AG04449 (cell line): ENCODE results near the gene JCAD.
"Not testable (repeated sequence)": the region's sequence is repeated elsewhere in the genome, so short reads cannot be mapped to it uniquely, and the experiment has no call there.

Experiments used
- CTCF ChIA-PET: fragments of 350-600 bp; formaldehyde crosslinking; extraction: SDS; loops from one replicate; lab custom pipeline; 2021; ENCODE audit warnings: antibody characterized with exemption; lab: Yijun Ruan, JAX
- POLR2A ChIA-PET: fragments of 400-600, 350-600 bp; formaldehyde crosslinking; extraction: SDS; loops from one replicate; lab custom pipeline; 2020; ENCODE audit warnings: antibody characterized with exemption, inconsistent platforms; lab: Yijun Ruan, JAX
- DNase-seq: peaks from one replicate; pipeline ENCODE4 v3.0.0-alpha.2; 2010; ENCODE audit warnings: low read depth, low spot score
- H3K4me3 ChIP-seq: 2 replicates; pipeline ENCODE4 v1.5.1; 2011; ENCODE audit warnings: low read depth, mild to moderate bottlenecking, control low read depth, low read length
- TF ChIP-seq, protein P1 (sequence below): IDR thresholded peaks from one replicate; pipeline ENCODE4 v1.5.1; 2011; ENCODE audit warnings: mild to moderate bottlenecking, moderate library complexity, low read length, control low read depth, inconsistent platforms; ENCODE audit not compliant: insufficient read depth; ENCODE audit errors: missing control alignments

JCAD gene

DNA sequence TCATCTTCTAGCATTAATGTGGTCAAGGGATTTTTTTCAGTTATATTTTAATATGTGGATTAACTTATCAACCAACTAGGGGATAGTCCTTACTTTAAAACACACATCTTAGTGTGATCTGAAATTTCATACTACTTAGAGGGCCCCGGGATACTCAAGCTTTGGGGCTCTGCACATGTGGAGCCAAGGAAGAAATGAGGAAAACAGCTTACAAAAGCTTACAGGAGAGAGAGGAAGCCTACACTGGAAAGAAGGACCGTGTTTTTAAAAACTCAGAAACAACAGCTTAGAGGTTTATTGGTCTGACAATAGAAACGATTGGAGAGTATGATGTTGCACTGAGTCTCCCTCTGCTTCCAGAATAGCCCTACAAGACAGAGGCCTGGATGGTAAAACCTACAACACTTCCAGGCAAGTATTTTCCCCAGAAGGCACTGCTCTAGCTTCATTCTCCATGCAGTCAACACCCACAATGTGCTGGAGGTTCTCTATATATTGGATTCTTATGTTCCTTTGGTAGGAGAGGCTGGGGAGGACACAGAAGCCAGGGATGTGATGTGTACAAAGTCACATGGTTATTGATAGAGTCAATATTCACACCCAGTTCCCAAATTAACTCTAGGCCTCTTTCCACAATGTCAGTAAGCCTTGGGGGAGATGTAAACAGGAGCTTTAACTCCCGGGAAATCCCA is 47.3 kb downstream of the JCAD start:
- CTCF ChIA-PET = interaction anchor here (0.9 to 11.4 kb wide), 6 partner anchors 10 to 336 kb away, joined by 3 to 150 read pairs (median 3); no protein-coding TSS in a partner anchor

DNA sequence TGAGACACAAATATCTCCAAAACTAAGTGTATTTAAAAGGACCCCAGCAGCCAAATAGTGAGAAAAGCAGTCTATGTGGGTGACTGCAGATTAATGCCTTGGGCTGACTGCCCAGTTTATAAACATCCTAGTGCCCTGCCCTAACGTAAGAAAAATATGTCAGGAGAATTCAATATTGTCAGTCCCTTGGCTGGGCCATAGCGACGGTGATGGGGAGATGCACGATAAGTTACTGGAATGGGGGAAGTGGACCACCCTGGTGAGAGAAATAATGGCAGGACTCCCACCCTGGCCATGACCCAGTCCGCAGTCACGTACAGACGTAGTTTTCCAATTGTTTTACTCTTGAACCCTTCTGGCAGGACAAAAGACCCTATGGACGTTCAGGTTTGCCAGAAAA is 48.0 kb downstream of the JCAD start:
- TF ChIP-seq, protein P1, sequence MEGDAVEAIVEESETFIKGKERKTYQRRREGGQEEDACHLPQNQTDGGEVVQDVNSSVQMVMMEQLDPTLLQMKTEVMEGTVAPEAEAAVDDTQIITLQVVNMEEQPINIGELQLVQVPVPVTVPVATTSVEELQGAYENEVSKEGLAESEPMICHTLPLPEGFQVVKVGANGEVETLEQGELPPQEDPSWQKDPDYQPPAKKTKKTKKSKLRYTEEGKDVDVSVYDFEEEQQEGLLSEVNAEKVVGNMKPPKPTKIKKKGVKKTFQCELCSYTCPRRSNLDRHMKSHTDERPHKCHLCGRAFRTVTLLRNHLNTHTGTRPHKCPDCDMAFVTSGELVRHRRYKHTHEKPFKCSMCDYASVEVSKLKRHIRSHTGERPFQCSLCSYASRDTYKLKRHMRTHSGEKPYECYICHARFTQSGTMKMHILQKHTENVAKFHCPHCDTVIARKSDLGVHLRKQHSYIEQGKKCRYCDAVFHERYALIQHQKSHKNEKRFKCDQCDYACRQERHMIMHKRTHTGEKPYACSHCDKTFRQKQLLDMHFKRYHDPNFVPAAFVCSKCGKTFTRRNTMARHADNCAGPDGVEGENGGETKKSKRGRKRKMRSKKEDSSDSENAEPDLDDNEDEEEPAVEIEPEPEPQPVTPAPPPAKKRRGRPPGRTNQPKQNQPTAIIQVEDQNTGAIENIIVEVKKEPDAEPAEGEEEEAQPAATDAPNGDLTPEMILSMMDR = no peak

More for the DNA sequence above, 47.3 kb downstream of the JCAD start:
- TF ChIP-seq, protein P1 = no peak
- POLR2A ChIA-PET = interaction anchor here (0.6 to 0.7 kb wide), 2 partner anchors 11 to 261 kb away, joined by 3 to 5 read pairs; no protein-coding TSS in a partner anchor
- DNase-seq = no peak
- H3K4me3 ChIP-seq = no peak overlapping the region

DNA sequence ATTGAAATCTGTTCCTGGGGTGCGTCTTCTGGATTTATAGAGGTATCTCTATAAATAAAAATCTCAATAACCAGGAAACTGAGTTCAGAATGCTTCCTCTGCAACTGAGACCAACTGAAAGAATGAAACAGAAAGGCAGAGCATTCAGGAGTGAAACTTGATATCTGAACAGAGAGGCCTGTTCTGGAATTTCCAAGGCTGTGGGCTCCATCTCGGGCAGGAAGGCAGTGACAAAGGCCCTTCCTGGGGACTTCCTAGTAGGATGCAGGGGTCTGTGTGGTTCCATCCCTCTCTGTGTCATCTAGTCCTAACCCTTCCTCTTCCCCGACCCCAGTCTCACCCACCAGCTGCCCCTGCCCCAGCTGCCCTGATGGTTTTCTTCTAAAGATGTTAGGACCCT is 52.0 kb downstream of the JCAD start:
- no peak for DNase-seq
- TF ChIP-seq, protein P1 = no peak
- ChIA-PET CTCF (interaction anchor here (11.4 kb wide), 1 partner anchor 6 kb away, joined by 150 read pairs; no protein-coding TSS in a partner anchor), POLR2A (no interaction called here)
- no peak overlapping the region for H3K4me3 ChIP-seq

More for the DNA sequence above, 48.0 kb downstream of the JCAD start:
- POLR2A ChIA-PET = interaction anchor here (0.5 to 0.8 kb wide), 2 partner anchors 11 to 161 kb away, joined by 3 read pairs; no protein-coding TSS in a partner anchor
- no peak overlapping the region for H3K4me3 ChIP-seq
- DNase-seq = no peak
- CTCF ChIA-PET = interaction anchor here (0.9 to 11.4 kb wide), 4 partner anchors 10 to 337 kb away, joined by 3 to 150 read pairs (median 4); no protein-coding TSS in a partner anchor

DNA sequence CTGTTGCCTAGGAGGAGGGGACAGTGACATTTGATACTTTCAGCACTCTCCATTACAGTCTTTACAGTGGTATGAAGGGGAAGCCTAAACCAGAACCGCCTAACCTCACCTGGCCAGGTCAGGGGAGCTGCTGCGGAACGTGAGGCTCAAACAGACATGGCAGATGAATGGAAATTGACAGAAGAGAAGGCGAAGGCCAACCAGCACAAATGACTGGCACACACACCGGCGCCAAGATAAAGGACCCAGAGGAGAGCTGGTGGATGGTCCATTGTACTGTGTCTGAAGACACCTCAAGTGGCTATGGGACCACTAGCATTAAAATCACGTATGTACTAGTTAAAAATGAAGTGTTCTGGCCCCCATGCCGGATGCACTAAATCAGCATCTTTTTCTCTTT is 53.0 kb downstream of the JCAD start:
- CTCF ChIA-PET = no interaction called here
- H3K4me3 ChIP-seq = no peak overlapping the region
- no peak for DNase-seq
- POLR2A ChIA-PET = no interaction called here
- TF ChIP-seq, protein P1 = no peak

DNA sequence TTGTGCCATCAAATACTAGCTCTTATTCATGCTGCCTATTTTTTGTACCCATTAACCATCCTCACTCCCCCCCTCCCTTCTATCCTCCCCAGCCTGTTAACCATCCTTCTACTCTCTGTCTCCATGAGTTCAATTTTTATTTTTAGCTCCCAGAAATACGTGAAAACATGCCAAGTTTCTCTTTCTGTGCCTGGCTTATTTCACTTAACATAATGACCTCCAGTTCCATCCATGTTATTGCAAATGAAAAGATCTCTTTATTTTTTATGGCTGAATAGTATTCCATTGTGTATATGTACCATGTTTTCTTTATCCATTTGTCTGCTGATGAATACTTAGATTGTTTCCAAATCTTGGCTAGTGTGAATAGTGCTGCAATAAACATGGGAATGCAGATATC is 54.3 kb downstream of the JCAD start:
- CTCF ChIA-PET = interaction anchor here (0.7 to 9.4 kb wide), 4 partner anchors 8 to 676 kb away, joined by 3 to 150 read pairs (median 3); no protein-coding TSS in a partner anchor
- DNase-seq, H3K4me3 ChIP-seq, POLR2A ChIA-PET: not testable (repeated sequence)

DNA sequence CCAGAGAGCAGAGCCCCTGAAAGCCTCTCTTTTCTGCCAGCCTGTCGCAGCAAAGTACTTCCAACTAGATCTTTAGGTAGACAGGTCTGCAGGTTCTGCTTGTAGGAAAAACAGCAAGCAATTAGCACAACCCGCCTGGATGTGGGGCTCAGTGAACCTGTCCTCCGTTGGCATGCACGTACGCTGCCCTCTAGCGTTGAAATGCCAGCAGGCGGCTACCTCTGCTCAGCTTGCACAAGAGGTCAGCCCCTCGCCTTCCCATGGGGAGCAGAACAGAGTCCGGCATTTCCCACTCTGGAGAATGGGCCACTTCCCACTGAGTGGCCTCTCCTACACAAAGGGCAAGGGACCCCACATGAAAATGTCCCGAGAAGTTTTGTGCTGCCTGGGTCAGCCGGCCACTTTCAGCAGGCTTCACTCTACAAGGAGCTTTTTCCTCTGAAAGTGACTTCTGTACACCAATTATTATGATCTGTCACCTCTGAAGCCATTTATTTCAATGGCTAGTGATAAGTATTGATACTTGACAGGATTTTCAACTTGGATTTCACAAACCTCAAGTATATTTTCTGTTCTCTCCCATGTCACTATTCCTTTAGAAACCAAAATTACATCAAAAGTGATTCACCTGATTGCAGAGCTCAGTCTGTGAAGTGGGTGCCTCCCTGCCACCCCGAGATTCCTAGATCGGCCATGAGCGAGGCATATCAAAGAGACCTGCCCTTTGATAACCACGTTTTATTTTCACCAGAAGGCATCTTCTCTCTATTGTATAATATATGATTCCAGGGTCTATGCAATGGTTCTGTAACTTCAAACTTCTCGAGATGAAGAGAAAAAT is 56.7 kb downstream of the JCAD start:
- H3K4me3 ChIP-seq = no peak overlapping the region
- POLR2A ChIA-PET = no interaction called here
- CTCF ChIA-PET = interaction anchor here (0.7 to 9.8 kb wide), 33 partner anchors 9 to 589 kb away, joined by 3 to 164 read pairs (median 4); no protein-coding TSS in a partner anchor
- TF ChIP-seq, protein P1 = peak; percentile 91
- no peak for DNase-seq
